ENCODE measurements around the gene GTPBP4. TPM values are rescaled to one million over a fixed set of nuclear protein-coding genes. Genes with fewer than 3 reads are reported as not detected.
A peak's percentile ranks its signal among the peaks of the same experiment; 100 is the strongest.

The GTPBP4 gene
- total RNA-seq, 1 donor = 27.1 TPM

DNA sequence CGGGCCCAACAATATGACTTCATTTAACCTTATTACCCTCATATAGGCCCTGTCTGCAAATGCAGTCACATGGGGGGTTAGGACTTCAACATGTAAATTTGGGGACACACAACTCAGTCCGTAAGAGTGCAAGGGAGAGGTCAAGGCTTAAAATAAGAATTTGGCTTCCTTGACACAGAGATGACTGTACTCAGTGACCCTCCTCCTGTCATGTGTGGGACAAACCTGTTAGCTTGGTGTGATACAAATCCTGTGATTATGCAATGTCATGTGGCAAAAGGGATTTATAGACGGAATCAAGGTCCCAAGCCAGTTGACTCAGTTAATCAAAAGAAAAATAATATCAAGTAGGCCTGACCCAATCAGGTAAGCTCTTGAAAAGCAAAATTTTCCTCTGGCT is 25.9 kb upstream of the GTPBP4 start:
- Histone ChIP-seq H3K9me3 (ENCODE audit: low read depth, low read length) (no peaks in the 10 kb centered on the region), H3K36me3 (ENCODE audit: insufficient read depth, low read length) (no peaks in the 10 kb centered on the region), H3K4me1 (ENCODE audit: insufficient read depth, low read length) (no peaks in the 10 kb centered on the region), H4K20me1 (ENCODE audit: insufficient read depth, low read length) (no peaks in the 10 kb centered on the region), H2AFZ (ENCODE audit: low read length) (no peak overlapping the region), H3K27me3 (ENCODE audit: insufficient read depth, low read length) (no peaks in the 10 kb centered on the region), H3K4me2 (ENCODE audit: insufficient read depth, low read length) (no peak overlapping the region), H3K27ac (ENCODE audit: low read depth, low read length) (no peak overlapping the region), H3K4me3 (ENCODE audit: insufficient read depth, low read length) (no peak overlapping the region), H3K79me2 (ENCODE audit: insufficient read depth, low read length) (no peaks in the 10 kb centered on the region)
- TF ChIP-seq, protein P1, sequence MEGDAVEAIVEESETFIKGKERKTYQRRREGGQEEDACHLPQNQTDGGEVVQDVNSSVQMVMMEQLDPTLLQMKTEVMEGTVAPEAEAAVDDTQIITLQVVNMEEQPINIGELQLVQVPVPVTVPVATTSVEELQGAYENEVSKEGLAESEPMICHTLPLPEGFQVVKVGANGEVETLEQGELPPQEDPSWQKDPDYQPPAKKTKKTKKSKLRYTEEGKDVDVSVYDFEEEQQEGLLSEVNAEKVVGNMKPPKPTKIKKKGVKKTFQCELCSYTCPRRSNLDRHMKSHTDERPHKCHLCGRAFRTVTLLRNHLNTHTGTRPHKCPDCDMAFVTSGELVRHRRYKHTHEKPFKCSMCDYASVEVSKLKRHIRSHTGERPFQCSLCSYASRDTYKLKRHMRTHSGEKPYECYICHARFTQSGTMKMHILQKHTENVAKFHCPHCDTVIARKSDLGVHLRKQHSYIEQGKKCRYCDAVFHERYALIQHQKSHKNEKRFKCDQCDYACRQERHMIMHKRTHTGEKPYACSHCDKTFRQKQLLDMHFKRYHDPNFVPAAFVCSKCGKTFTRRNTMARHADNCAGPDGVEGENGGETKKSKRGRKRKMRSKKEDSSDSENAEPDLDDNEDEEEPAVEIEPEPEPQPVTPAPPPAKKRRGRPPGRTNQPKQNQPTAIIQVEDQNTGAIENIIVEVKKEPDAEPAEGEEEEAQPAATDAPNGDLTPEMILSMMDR (IDR thresholded peaks at IDR 0.05; ENCODE audit: extremely low read depth, low read depth, low read length) = no peak
- peak; percentile 41 for DNase-seq (ENCODE audit: insufficient read length, low spot score, missing footprints)

DNA sequence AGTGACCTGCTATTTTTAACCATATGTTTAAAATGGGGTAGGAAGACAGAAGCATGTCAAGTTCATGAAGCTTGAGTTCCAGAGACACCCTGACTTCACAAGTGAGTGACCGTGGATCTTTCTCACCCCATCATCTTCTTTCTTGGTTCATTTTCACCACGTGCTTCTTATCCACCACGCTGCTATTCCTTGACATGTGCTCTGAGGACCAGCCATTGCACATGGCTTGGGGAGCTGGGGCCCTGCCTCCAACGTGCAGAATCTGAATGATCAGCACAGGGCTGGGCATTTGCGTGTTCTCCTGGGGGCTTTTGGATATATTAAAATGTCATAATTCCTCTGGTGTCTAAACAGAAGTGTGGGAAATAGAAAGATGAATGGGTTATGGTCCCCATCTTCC is 25.0 kb upstream of the GTPBP4 start:
- TF ChIP-seq, protein P1 (IDR thresholded peaks at IDR 0.05; ENCODE audit: extremely low read depth, low read depth, low read length) = no peak
- H2AFZ ChIP-seq (ENCODE audit: low read length) = no peak overlapping the region
- no peak overlapping the region for H3K4me3 ChIP-seq (ENCODE audit: insufficient read depth, low read length)
- H3K36me3 ChIP-seq (ENCODE audit: insufficient read depth, low read length) = no peaks in the 10 kb centered on the region
- H3K9me3 ChIP-seq (ENCODE audit: low read depth, low read length) = no peaks in the 10 kb centered on the region
- H3K27me3 ChIP-seq (ENCODE audit: insufficient read depth, low read length) = no peaks in the 10 kb centered on the region
- no peaks in the 10 kb centered on the region for H4K20me1 ChIP-seq (ENCODE audit: insufficient read depth, low read length)
- no peak overlapping the region for H3K4me2 ChIP-seq (ENCODE audit: insufficient read depth, low read length)
- H3K79me2 ChIP-seq (ENCODE audit: insufficient read depth, low read length) = no peaks in the 10 kb centered on the region
- peak; percentile 31 for DNase-seq (ENCODE audit: insufficient read length, low spot score, missing footprints)
- H3K27ac ChIP-seq (ENCODE audit: low read depth, low read length) = no peak overlapping the region
- H3K4me1 ChIP-seq (ENCODE audit: insufficient read depth, low read length) = no peaks in the 10 kb centered on the region

DNA sequence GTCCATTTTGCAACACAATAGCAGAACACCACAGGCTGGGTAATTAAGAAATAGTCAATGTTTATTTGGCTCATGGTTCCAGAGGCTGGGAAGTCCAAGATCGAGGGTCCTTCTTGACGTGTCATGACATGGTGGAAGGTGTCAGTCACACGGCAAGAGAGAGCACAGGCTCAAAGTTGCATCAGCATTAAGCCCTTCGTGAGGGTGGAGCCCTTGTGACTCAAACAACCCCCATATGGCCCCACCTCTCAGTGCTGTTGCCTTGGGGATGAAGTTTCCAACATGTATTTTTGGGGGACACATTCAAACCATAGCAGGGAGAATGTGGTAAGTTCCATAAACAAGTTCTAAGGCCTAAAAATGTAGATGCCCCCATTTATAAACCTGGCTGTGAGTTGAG is 24.6 kb upstream of the GTPBP4 start:
- no peak overlapping the region for H3K27ac ChIP-seq (ENCODE audit: low read depth, low read length)
- no peaks in the 10 kb centered on the region for H4K20me1 ChIP-seq (ENCODE audit: insufficient read depth, low read length)
- peak; percentile 6 for DNase-seq (ENCODE audit: insufficient read length, low spot score, missing footprints)
- H3K36me3 ChIP-seq (ENCODE audit: insufficient read depth, low read length) = no peaks in the 10 kb centered on the region
- H3K4me1 ChIP-seq (ENCODE audit: insufficient read depth, low read length) = no peaks in the 10 kb centered on the region
- no peak overlapping the region for H3K4me2 ChIP-seq (ENCODE audit: insufficient read depth, low read length)
- H2AFZ ChIP-seq (ENCODE audit: low read length) = no peak overlapping the region
- H3K79me2 ChIP-seq (ENCODE audit: insufficient read depth, low read length) = no peaks in the 10 kb centered on the region
- TF ChIP-seq, protein P1 (IDR thresholded peaks at IDR 0.05; ENCODE audit: extremely low read depth, low read depth, low read length) = no peak
- H3K4me3 ChIP-seq (ENCODE audit: insufficient read depth, low read length) = no peak overlapping the region
- no peaks in the 10 kb centered on the region for H3K9me3 ChIP-seq (ENCODE audit: low read depth, low read length)
- no peaks in the 10 kb centered on the region for H3K27me3 ChIP-seq (ENCODE audit: insufficient read depth, low read length)

DNA sequence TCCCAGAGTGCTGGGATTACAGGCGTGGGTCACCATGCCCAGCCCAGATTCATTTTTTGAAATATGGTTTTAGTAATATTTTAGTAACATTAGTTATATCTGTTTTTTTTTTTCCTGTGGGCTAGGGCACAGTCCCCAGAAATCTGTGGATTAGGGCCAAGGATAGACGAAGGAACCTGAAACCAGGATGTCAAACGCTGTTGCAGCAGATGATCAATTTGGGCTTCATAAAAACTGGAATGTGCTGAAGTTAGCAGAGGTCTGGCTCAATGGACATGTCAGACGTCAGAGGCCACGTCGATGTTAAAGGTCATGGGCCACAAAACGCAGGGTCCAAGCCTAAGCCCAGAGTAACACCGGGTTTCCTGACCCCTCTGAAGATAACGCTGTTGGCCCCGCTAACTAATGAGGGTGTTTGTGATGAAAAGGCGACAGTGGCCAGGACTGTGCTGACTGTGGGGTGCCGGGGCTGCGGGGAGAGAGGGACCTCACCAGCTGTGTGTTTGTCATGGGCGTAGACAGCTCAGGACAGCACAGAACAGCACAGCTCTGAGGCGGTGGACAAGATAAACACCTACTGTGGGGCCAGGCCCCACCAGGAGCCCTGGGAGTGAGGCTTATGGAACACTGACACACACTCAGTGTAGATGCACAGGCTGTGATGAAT is 23.8 kb upstream of the GTPBP4 start:
- TF ChIP-seq, protein P1 (IDR thresholded peaks at IDR 0.05; ENCODE audit: extremely low read depth, low read depth, low read length) = no peak
- peak; percentile 85 for DNase-seq (ENCODE audit: insufficient read length, low spot score, missing footprints)
- H3K4me3 ChIP-seq (ENCODE audit: insufficient read depth, low read length) = no peak overlapping the region
- no peaks in the 10 kb centered on the region for H3K4me1 ChIP-seq (ENCODE audit: insufficient read depth, low read length)
- no peaks in the 10 kb centered on the region for H4K20me1 ChIP-seq (ENCODE audit: insufficient read depth, low read length)
- H3K36me3 ChIP-seq (ENCODE audit: insufficient read depth, low read length) = no peaks in the 10 kb centered on the region
- no peak overlapping the region for H3K27ac ChIP-seq (ENCODE audit: low read depth, low read length)
- H3K79me2 ChIP-seq (ENCODE audit: insufficient read depth, low read length) = no peaks in the 10 kb centered on the region
- H3K9me3 ChIP-seq (ENCODE audit: low read depth, low read length) = no peaks in the 10 kb centered on the region
- H3K4me2 ChIP-seq (ENCODE audit: insufficient read depth, low read length) = no peak overlapping the region
- no peak overlapping the region for H2AFZ ChIP-seq (ENCODE audit: low read length)
- no peaks in the 10 kb centered on the region for H3K27me3 ChIP-seq (ENCODE audit: insufficient read depth, low read length)

All from osteoblast (primary cell).